Trophoblast cell (in vitro differentiated cells and primary cell): ENCODE data around the gene SFMBT1.
"Not testable (repeated sequence)": the region's sequence is repeated elsewhere in the genome, so short reads cannot be mapped to it uniquely, and the experiment has no call there.

Experiments used
- DNase-seq, 2 donors: peaks; one replicate each; pipeline ENCODE4 v3.0.0-alpha.2; 2016
- H2AFZ ChIP-seq: 2 replicates; pipeline ENCODE4 v1.6.1; 2013; ENCODE audit warnings: low read length, moderate library complexity, mild to moderate bottlenecking; ENCODE audit not compliant: insufficient read depth, poor library complexity
- H2AK5ac ChIP-seq: 2 replicates; pipeline ENCODE4 v1.6.1; 2013; ENCODE audit warnings: mild to moderate bottlenecking, low read length
- H2BK120ac ChIP-seq: 2 replicates; pipeline ENCODE4 v1.6.1; 2013; ENCODE audit warnings: low read length, mild to moderate bottlenecking, moderate library complexity; ENCODE audit not compliant: insufficient read depth, poor library complexity
- H2BK12ac ChIP-seq: 2 replicates; pipeline ENCODE4 v1.6.1; 2013; ENCODE audit warnings: mild to moderate bottlenecking, low read length, moderate library complexity
- H2BK5ac ChIP-seq: 2 replicates; pipeline ENCODE4 v1.6.1; 2013; ENCODE audit warnings: low read length, low read depth, moderate library complexity, mild to moderate bottlenecking; ENCODE audit not compliant: poor library complexity
- H3K14ac ChIP-seq: 2 replicates; pipeline ENCODE4 v1.6.1; 2013; ENCODE audit warnings: mild to moderate bottlenecking, low read length
- H3K18ac ChIP-seq: 2 replicates; pipeline ENCODE4 v1.6.1; 2013; ENCODE audit warnings: mild to moderate bottlenecking, low read length
- H3K23ac ChIP-seq: 2 replicates; pipeline ENCODE4 v1.6.1; 2013; ENCODE audit warnings: low read length
- H3K27ac ChIP-seq: 2 replicates; pipeline ENCODE4 v1.5.1; 2013; ENCODE audit warnings: low read depth, mild to moderate bottlenecking, inconsistent platforms, low read length, moderate library complexity
- H3K27me3 ChIP-seq: 2 replicates; pipeline ENCODE4 v1.6.1; 2013; ENCODE audit warnings: inconsistent platforms, mild to moderate bottlenecking, low read length, moderate library complexity; ENCODE audit not compliant: insufficient read depth
- H3K36me3 ChIP-seq, 2 experiments: 1 replicate in 1 of 2; 2 replicates in 1 of 2; pipeline ENCODE4 v1.6.1; 2013; ENCODE audit warnings: low read length in 2 of 2, mild to moderate bottlenecking in 2 of 2, moderate library complexity in 1 of 2; ENCODE audit not compliant: insufficient read depth in 2 of 2, control insufficient read depth in 1 of 2
- H3K4ac ChIP-seq: 2 replicates; pipeline ENCODE4 v1.6.1; 2013; ENCODE audit warnings: low read depth, mild to moderate bottlenecking, low read length, moderate library complexity
- H3K4me1 ChIP-seq, 2 experiments: 1 replicate in 1 of 2; 2 replicates in 1 of 2; pipeline ENCODE4 v1.6.1; 2013; ENCODE audit warnings: low read length in 2 of 2, mild to moderate bottlenecking in 2 of 2, moderate library complexity in 1 of 2; ENCODE audit not compliant: insufficient read depth in 2 of 2, control insufficient read depth in 1 of 2
- H3K4me2 ChIP-seq: 2 replicates; pipeline ENCODE4 v1.6.1; 2013; ENCODE audit warnings: inconsistent platforms, mild to moderate bottlenecking, low read length, moderate library complexity
- H3K4me3 ChIP-seq: 2 replicates; pipeline ENCODE4 v1.5.1; 2013; ENCODE audit warnings: mild to moderate bottlenecking, low read depth, low read length, inconsistent platforms
- H3K79me1 ChIP-seq: one replicate; pipeline ENCODE4 v1.6.1; 2013; ENCODE audit warnings: low read length
- H3K79me2 ChIP-seq: 2 replicates; pipeline ENCODE4 v1.6.1; 2013; ENCODE audit warnings: low read length, mild to moderate bottlenecking; ENCODE audit not compliant: control insufficient read depth, insufficient read depth, poor library complexity
- H3K9ac ChIP-seq: 2 replicates; pipeline ENCODE4 v1.6.1; 2013; ENCODE audit warnings: mild to moderate bottlenecking, low read length
- H3K9me3 ChIP-seq: 2 replicates; pipeline ENCODE4 v1.6.1; 2013; ENCODE audit warnings: low read depth, mild to moderate bottlenecking, control low read depth, inconsistent platforms, low read length; ENCODE audit not compliant: insufficient read depth
- H4K12ac ChIP-seq: 2 replicates; pipeline ENCODE4 v1.6.1; 2013; ENCODE audit warnings: low read depth, mild to moderate bottlenecking, low read length, moderate library complexity
- H4K8ac ChIP-seq: 2 replicates; pipeline ENCODE4 v1.6.1; 2013; ENCODE audit warnings: low read depth, mild to moderate bottlenecking, low read length, moderate library complexity
- H4K91ac ChIP-seq: one replicate; pipeline ENCODE4 v1.6.1; 2013; ENCODE audit warnings: low read depth, mild to moderate bottlenecking, low read length, moderate library complexity
- WGBS: extraction: QIAGEN DNeasy Blood & Tissue Kit; methylation state at CpG from one replicate; pipeline ENCODE4 v1.1.7; 2013; ENCODE audit warnings: missing lambda C conversion rate; ENCODE audit not compliant: insufficient read length, insufficient coverage; ENCODE audit errors: extremely low coverage; 5-methylcytosine and 5-hydroxymethylcytosine counted together

SFMBT1 gene

GRCh38 chr3:53054233-53054632, 8.4 kb upstream of the SFMBT1 start:
- H4K91ac ChIP-seq, DNase-seq, H3K23ac ChIP-seq, H3K4me1 ChIP-seq, H2AFZ ChIP-seq, H3K4ac ChIP-seq, H2BK5ac ChIP-seq, H3K4me3 ChIP-seq, H3K9ac ChIP-seq, H2AK5ac ChIP-seq, H3K27ac ChIP-seq, H4K8ac ChIP-seq, H3K9me3 ChIP-seq, H3K18ac ChIP-seq, H3K14ac ChIP-seq, H3K4me2 ChIP-seq, H4K12ac ChIP-seq, H3K27me3 ChIP-seq, H2BK120ac ChIP-seq, H2BK12ac ChIP-seq, H3K79me1 ChIP-seq, H3K79me2 ChIP-seq, H3K36me3 ChIP-seq: not testable (repeated sequence)
- WGBS: no CpG with 5 or more reads among the region's 7 CpGs

- Histone ChIP-seq H3K79me1 (no peaks in the 10 kb centered on the region), H3K27me3 (peaks cover 3% of the 10 kb centered on the region), H3K9ac (no peak overlapping the region), H3K4me1 (no peaks in the 10 kb centered on the region), H3K23ac (no peak overlapping the region), H4K12ac (no peak overlapping the region), H2BK12ac (no peak overlapping the region), H3K9me3 (no peaks in the 10 kb centered on the region), H2AK5ac (no peak overlapping the region), H3K27ac (no peak overlapping the region), H3K36me3 (no peaks in the 10 kb centered on the region), H3K4me3 (no peak overlapping the region), H4K91ac (no peak overlapping the region), H3K4me2 (no peak overlapping the region), H3K14ac (no peak overlapping the region), H4K8ac (no peak overlapping the region), H3K79me2 (no peaks in the 10 kb centered on the region), H2BK120ac (no peak overlapping the region), H2AFZ (no peak overlapping the region), H3K18ac (no peak overlapping the region), H3K4ac (no peak overlapping the region), H2BK5ac (no peak overlapping the region)
- no peak for DNase-seq
- no CpG with 5 or more reads among the region's 2 CpGs for WGBS
Measured at GRCh38 chr3:53051929-53052328, 6.1 kb upstream of the SFMBT1 start.

DNA sequence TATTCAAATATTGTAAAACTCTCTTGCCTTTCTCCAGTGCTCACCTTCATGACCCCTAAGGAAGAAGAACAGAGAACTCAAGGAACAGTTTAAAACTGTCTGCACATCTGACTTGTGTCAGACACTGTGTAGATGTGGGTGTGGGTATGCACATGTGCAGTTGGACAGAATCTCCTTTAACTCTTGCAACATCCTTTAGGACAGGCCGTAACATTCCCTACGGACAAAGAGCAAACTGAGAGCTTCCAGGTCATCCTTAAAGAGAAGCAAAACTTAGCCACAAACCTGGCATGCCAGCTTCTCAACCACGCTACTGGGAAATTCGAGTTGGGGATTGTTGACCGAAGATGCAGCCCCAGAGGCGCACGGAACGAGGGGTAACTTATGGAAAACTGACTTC, 4.1 kb upstream of the SFMBT1 start:
- Histone ChIP-seq H2BK12ac (no peak overlapping the region), H3K36me3 (no peaks in the 10 kb centered on the region), H2BK5ac (no peak overlapping the region), H3K79me2 (peaks cover 3% of the 10 kb centered on the region), H3K23ac (no peak overlapping the region), H4K12ac (no peak overlapping the region), H3K27ac (no peak overlapping the region), H3K79me1 (peaks cover 3% of the 10 kb centered on the region), H3K18ac (no peak overlapping the region), H3K9ac (no peak overlapping the region), H3K4me1 (peaks cover 0 to 5% of the 10 kb centered on the region in 2 experiments), H4K8ac (no peak overlapping the region), H3K27me3 (peaks cover 16% of the 10 kb centered on the region), H4K91ac (no peak overlapping the region), H3K4me2 (no peak overlapping the region), H2AFZ (no peak overlapping the region), H3K4ac (no peak overlapping the region), H2BK120ac (no peak overlapping the region), H3K4me3 (no peak overlapping the region), H3K9me3 (no peaks in the 10 kb centered on the region), H2AK5ac (no peak overlapping the region), H3K14ac (no peak overlapping the region)
- WGBS: no CpG with 5 or more reads among the region's 8 CpGs
- no peak for DNase-seq

DNA sequence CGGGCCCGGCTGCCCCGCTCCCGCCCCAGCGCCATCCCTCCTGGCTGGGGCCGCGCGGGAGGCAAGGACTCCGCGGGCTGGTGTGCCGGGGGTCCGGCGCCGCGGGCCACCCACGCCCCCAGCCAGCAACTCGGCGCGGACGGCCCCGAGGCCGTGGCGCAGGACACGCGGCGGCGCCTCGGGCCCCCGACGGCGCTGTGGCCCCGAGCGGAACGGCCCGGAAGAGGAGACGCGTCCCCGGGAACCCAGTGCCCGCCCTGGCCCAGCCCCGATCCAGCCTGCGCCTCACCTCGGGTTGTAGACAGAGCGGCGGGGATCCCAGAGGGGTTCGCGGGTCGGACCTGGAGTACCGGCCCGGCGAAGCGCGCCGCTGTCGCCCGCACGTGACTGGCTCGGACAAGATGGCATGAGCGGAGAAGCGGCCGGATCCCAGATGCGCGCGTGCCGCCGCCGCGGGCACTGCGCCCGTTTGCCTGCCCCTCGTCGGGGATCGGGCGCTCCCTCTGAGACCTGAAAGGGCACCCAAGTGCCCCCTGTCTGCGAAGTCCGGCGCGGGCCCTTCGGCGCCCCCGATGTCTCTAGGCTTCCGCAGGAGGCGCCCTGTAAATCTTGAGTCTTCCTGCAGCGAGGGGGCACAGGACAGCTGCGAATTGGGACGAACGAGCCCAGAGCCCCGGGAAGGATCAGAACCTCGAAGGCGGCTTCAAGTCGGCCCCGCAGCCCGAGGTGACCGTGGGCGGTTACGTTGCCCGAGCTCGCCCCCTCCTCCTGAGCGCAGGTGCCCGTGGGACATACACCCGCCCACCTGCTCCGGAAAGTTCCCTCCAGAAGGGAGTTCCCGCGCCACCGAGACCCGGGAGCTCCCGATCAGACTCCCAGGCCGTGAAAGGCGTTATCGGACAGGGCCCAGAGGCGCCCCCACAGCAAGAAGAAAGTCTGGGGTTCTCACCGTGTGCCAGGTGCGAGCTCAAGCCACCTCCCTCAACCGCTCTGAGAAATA, 598 bp upstream of the SFMBT1 start:
- no peak overlapping the region for H4K12ac ChIP-seq
- no peak overlapping the region for H2AK5ac ChIP-seq
- no peaks in the 10 kb centered on the region for H3K36me3 ChIP-seq
- H4K8ac ChIP-seq: peak overlapping the region; percentile 14
- H2BK120ac ChIP-seq: no peak overlapping the region
- peak overlapping the region; percentile 79 for H3K4me3 ChIP-seq
- H3K4ac ChIP-seq: no peak overlapping the region
- WGBS: no CpG with 5 or more reads among the region's 113 CpGs
- no peaks in the 10 kb centered on the region for H3K9me3 ChIP-seq
- DNase-seq: peak in 1 of 2 donors; percentile 43
- no peak overlapping the region for H3K27ac ChIP-seq
- no peak overlapping the region for H2BK12ac ChIP-seq
- H3K79me1 ChIP-seq: peaks cover 3% of the 10 kb centered on the region
- H3K23ac ChIP-seq: no peak overlapping the region
- H2AFZ ChIP-seq: peak overlapping the region; percentile 66
- no peak overlapping the region for H4K91ac ChIP-seq
- H2BK5ac ChIP-seq: no peak overlapping the region
- H3K79me2 ChIP-seq: peaks cover 7% of the 10 kb centered on the region
- peaks cover 0 to 7% of the 10 kb centered on the region in 2 experiments for H3K4me1 ChIP-seq
- H3K9ac ChIP-seq: no peak overlapping the region
- no peak overlapping the region for H3K14ac ChIP-seq
- no peak overlapping the region for H3K18ac ChIP-seq
- peak overlapping the region; percentile 92 for H3K4me2 ChIP-seq
- peaks cover 21% of the 10 kb centered on the region for H3K27me3 ChIP-seq
